NCI-H82 treated with DMSO at 0.1 percent for 48 hours (cell line): Measurements from ENCODE around the gene RAB7B.

Experiments used
- DNase-seq: peaks from one replicate; lab custom pipeline; 2025; ENCODE audit not compliant: unreplicated experiment; lab: John Stamatoyannopoulos, UW

The RAB7B gene

GRCh38 chr1:206023695-206024094, 20.5 kb upstream of the RAB7B start, which contains the start of gene CTSE:
CTSE (minus strand) TSS chr1:206023895; CDS start chr1:206023791, 104 bp downstream.
- DNase-seq = no peak

GRCh38 chr1:206022766-206023165, 19.6 kb upstream of the RAB7B start:
- no peak for DNase-seq

GRCh38 chr1:206021626-206022365, 18.6 kb upstream of the RAB7B start:
- DNase-seq = no peak

GRCh38 chr1:206021008-206021625, 17.9 kb upstream of the RAB7B start:
- no peak for DNase-seq

GRCh38 chr1:206020393-206021007, 17.3 kb upstream of the RAB7B start:
- DNase-seq = no peak

GRCh38 chr1:206015071-206015470, 11.9 kb upstream of the RAB7B start:
- DNase-seq = no peak

GRCh38 chr1:206014601-206015000, 11.4 kb upstream of the RAB7B start:
- no peak for DNase-seq

GRCh38 chr1:206013026-206013795, 10.0 kb upstream of the RAB7B start:
- DNase-seq = no peak

GRCh38 chr1:206012086-206012859, 9.1 kb upstream of the RAB7B start:
- no peak for DNase-seq

GRCh38 chr1:206011057-206011456, 7.9 kb upstream of the RAB7B start:
- no peak for DNase-seq

GRCh38 chr1:206010060-206010459, 6.9 kb upstream of the RAB7B start:
- no peak for DNase-seq

- DNase-seq = no peak
Observed at GRCh38 chr1:206006946-206007345, 3.8 kb upstream of the RAB7B start.

- no peak for DNase-seq
Observed at GRCh38 chr1:206005778-206006180, 2.6 kb upstream of the RAB7B start.

GRCh38 chr1:206005234-206005633, 2.0 kb upstream of the RAB7B start:
- DNase-seq = no peak

- DNase-seq = no peak
Observed at GRCh38 chr1:206004826-206005225, 1.6 kb upstream of the RAB7B start.

- no peak for DNase-seq
Observed at GRCh38 chr1:206003854-206004800, 932 bp upstream of the RAB7B start.

GRCh38 chr1:206002160-206002559, 1.0 kb downstream of the RAB7B start:
- DNase-seq = no peak

GRCh38 chr1:206001476-206001888, 1.7 kb downstream of the RAB7B start:
- no peak for DNase-seq

GRCh38 chr1:206000641-206001339, 2.4 kb downstream of the RAB7B start:
- DNase-seq = no peak
